ENCODE data around the gene RAI14. TPM values are rescaled to one million over a fixed set of nuclear protein-coding genes. Genes with fewer than 3 reads are reported as not detected.

RAI14 gene
- total and polyA plus RNA-seq, 2 donors (not counting 3 experiments of a cell fraction or from before 2014, with no cell fraction given) = 114 to 369 TPM

DNA sequence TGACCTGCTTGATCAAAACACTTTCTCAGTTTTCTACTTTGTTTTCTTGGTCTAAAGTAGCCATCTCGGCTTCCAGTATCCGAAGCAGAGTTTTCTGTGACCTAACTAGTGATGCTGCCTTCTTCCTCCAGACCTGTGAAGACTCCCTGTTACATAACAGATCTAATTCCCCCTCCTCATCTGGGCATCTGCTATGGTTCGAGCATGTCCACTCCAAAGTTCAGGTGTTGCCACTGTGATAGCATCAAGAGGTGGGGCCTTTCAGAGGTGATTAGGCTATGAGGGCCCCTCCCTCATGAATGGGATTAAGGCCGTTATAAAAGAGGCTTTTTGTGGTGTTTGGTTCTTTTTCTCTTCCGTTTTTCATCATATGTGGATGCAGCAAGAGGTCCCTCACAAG, 203.1 kb downstream of the RAI14 start:
- intact Hi-C loops (cut with micrococcal nuclease) = no loop called here
- Histone ChIP-seq H3K9me1 (replicated peaks; ENCODE audit: control insufficient read depth, extremely low read depth, insufficient read depth, low read length) (no peaks in the 10 kb centered on the region), H3K9me3 (replicated peaks; ENCODE audit: control insufficient read depth, insufficient read depth, low read length) (no peaks in the 10 kb centered on the region), H3K9ac (replicated peaks; ENCODE audit: extremely low read depth, insufficient read depth, low read length) (no peak overlapping the region), H2AFZ (ENCODE audit: low read depth, low read length) (no peak overlapping the region), H4K20me1 (replicated peaks; ENCODE audit: control insufficient read depth, extremely low read depth, insufficient read depth, low read length) (no peaks in the 10 kb centered on the region), H3K79me2 (ENCODE audit: control insufficient read depth, insufficient read depth, low read length) (no peaks in the 10 kb centered on the region), H3K36me3 (ENCODE audit: control insufficient read depth in 2 of 2, extremely low read depth in 1 of 2, insufficient read depth in 2 of 2, low read length in 2 of 2) (no peaks in the 10 kb centered on the region), H3K27me3 (ENCODE audit: control insufficient read depth in 2 of 2, insufficient read depth in 2 of 2, low read length in 2 of 2) (peaks cover 0 to 9% of the 10 kb centered on the region in 2 experiments), H3K4me3 (replicated peaks in 1 of 3; ENCODE audit: insufficient read depth in 1 of 3, low read depth in 1 of 3, low read length in 3 of 3) (no peak overlapping the region), H3K4me1 (ENCODE audit: control insufficient read depth, extremely low read depth, insufficient read depth, low read length) (peaks cover 18% of the 10 kb centered on the region), H3K27ac (ENCODE audit: insufficient read depth, low read depth, low read length) (no peak overlapping the region), H3K4me2 (ENCODE audit: insufficient read depth, low read length) (no peak overlapping the region)
- no peak for DNase-seq (ENCODE audit: low read depth, low spot score)
- FAIRE-seq = no peak
- TF ChIP-seq FOS (IDR thresholded peaks at IDR 0.05; ENCODE audit: borderline replicate concordance, insufficient read depth, low read length) (no peak), MYC (IDR thresholded peaks at IDR 0.05; ENCODE audit: low read depth, low read length) (no peak), EZH2 (IDR thresholded peaks at IDR 0.05; ENCODE audit: borderline replicate concordance, low read depth, low read length, severe bottlenecking) (no peak), POLR2A (IDR thresholded peaks at IDR 0.05; ENCODE audit: low read depth, low read length) (no peak), POLR2AphosphoS5 (IDR thresholded peaks at IDR 0.05; ENCODE audit: insufficient read depth, low read depth, low read length) (no peak), MAX (IDR thresholded peaks at IDR 0.05; ENCODE audit: insufficient read depth, insufficient read length) (no peak), GATA2 (IDR thresholded peaks at IDR 0.05; ENCODE audit: insufficient read depth, insufficient read length, low read depth, low read length) (no peak), JUN (IDR thresholded peaks at IDR 0.05; ENCODE audit: borderline replicate concordance, insufficient read depth, insufficient read length, low read depth) (no peak)
- TF ChIP-seq, protein P1, sequence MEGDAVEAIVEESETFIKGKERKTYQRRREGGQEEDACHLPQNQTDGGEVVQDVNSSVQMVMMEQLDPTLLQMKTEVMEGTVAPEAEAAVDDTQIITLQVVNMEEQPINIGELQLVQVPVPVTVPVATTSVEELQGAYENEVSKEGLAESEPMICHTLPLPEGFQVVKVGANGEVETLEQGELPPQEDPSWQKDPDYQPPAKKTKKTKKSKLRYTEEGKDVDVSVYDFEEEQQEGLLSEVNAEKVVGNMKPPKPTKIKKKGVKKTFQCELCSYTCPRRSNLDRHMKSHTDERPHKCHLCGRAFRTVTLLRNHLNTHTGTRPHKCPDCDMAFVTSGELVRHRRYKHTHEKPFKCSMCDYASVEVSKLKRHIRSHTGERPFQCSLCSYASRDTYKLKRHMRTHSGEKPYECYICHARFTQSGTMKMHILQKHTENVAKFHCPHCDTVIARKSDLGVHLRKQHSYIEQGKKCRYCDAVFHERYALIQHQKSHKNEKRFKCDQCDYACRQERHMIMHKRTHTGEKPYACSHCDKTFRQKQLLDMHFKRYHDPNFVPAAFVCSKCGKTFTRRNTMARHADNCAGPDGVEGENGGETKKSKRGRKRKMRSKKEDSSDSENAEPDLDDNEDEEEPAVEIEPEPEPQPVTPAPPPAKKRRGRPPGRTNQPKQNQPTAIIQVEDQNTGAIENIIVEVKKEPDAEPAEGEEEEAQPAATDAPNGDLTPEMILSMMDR (IDR thresholded peaks at IDR 0.05; ENCODE audit: extremely low read depth in 1 of 2, insufficient read depth in 1 of 2, low read depth in 1 of 2, low read length in 2 of 2) = no peak
- ChIA-PET POLR2A (no interaction called here), CTCF (interaction anchor here (0.6 to 2.2 kb wide), 2 partner anchors 10 to 56 kb away, joined by 3 to 8 read pairs; partner anchors contain the start of gene RAD1)
- no TSS peak for BruUV-seq (replicated peaks)
- dilution Hi-C loops (cut with MboI; ENCODE audit: extremely low pct_ligation_motif_present, low sequenced_read_pairs) = no loop called here

Measured in endothelial cell of umbilical vein (primary cell).